Measurements from ENCODE around the gene POU4F1.

Gene POU4F1

DNA sequence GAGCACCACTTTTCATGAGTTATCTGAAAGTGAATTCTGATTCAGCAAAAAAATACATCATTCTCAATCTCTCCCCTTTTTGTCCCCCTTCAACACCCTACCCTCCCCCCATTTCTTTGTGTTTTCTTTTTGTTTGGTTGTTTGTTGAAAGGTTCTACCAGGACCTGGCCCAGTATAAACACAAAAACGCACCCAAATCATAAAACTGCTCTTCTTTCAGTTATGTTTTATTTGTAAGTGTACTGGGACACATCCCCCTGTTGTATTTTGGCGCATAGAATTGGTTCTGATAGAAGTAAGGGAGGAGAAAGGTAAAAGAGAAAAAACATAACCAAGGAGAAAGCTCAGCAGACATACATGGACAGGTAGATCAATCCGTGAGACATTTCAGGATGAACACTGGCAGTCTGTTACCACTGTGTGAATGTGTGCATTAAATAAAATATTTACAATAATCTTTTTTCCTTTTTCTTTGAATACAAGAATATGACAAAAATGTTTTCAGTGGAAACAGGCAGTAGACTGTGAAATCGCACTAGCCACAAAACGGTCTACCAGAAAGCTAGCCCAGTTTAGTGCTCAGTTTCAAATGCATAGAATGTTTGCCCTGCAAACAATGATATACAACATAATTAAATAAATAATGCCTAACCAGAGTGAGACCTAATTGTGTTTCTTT, 4.2 kb downstream of the POU4F1 start:
- no peaks in the 10 kb centered on the region for H3K9me3 ChIP-seq (ENCODE audit: control insufficient read depth in 2 of 2, low read length in 2 of 2)
- H3K9ac ChIP-seq (ENCODE audit: low read depth in 1 of 2, low read length in 2 of 2), result no peak overlapping the region
- no peak overlapping the region for H3K27ac ChIP-seq (ENCODE audit: low read depth in 2 of 2, low read length in 2 of 2)
- H3K27me3 ChIP-seq (ENCODE audit: control insufficient read depth in 2 of 2, insufficient read depth in 2 of 2, low read length in 2 of 2), result peaks cover 85 to 93% of the 10 kb centered on the region in 2 donors
- no peak overlapping the region for H3K4me3 ChIP-seq (ENCODE audit: low read length in 2 of 2)
- H3K4me1 ChIP-seq (ENCODE audit: control insufficient read depth in 2 of 2, insufficient read depth in 2 of 2, low read length in 2 of 2), result peaks cover 18 to 21% of the 10 kb centered on the region in 2 donors
- H3K36me3 ChIP-seq (ENCODE audit: control insufficient read depth in 2 of 2, insufficient read depth in 2 of 2, low read length in 2 of 2), result no peaks in the 10 kb centered on the region

GRCh38 chr13:78598116-78598781, 5.1 kb downstream of the POU4F1 start:
- Histone ChIP-seq H3K27ac (ENCODE audit: low read depth in 2 of 2, low read length in 2 of 2) (no peak overlapping the region), H3K36me3 (ENCODE audit: control insufficient read depth in 2 of 2, insufficient read depth in 2 of 2, low read length in 2 of 2) (no peaks in the 10 kb centered on the region), H3K9me3 (ENCODE audit: control insufficient read depth in 2 of 2, low read length in 2 of 2) (no peaks in the 10 kb centered on the region), H3K27me3 (ENCODE audit: control insufficient read depth in 2 of 2, insufficient read depth in 2 of 2, low read length in 2 of 2) (peaks cover 84 to 93% of the 10 kb centered on the region in 2 donors), H3K4me1 (ENCODE audit: control insufficient read depth in 2 of 2, insufficient read depth in 2 of 2, low read length in 2 of 2) (peaks cover 13 to 16% of the 10 kb centered on the region in 2 donors), H3K9ac (ENCODE audit: low read depth in 1 of 2, low read length in 2 of 2) (no peak overlapping the region), H3K4me3 (ENCODE audit: low read length in 2 of 2) (no peak overlapping the region)

- Histone ChIP-seq H3K4me3 (ENCODE audit: low read length in 2 of 2) (no peak overlapping the region), H3K9ac (ENCODE audit: low read depth in 1 of 2, low read length in 2 of 2) (no peak overlapping the region), H3K27me3 (ENCODE audit: control insufficient read depth in 2 of 2, insufficient read depth in 2 of 2, low read length in 2 of 2) (peaks cover 83 to 93% of the 10 kb centered on the region in 2 donors), H3K27ac (ENCODE audit: low read depth in 2 of 2, low read length in 2 of 2) (no peak overlapping the region), H3K36me3 (ENCODE audit: control insufficient read depth in 2 of 2, insufficient read depth in 2 of 2, low read length in 2 of 2) (no peaks in the 10 kb centered on the region), H3K4me1 (ENCODE audit: control insufficient read depth in 2 of 2, insufficient read depth in 2 of 2, low read length in 2 of 2) (peaks cover 9 to 11% of the 10 kb centered on the region in 2 donors), H3K9me3 (ENCODE audit: control insufficient read depth in 2 of 2, low read length in 2 of 2) (no peaks in the 10 kb centered on the region)
These were observed 5.8 kb downstream of the POU4F1 start for GRCh38 chr13:78597602-78597932.

DNA sequence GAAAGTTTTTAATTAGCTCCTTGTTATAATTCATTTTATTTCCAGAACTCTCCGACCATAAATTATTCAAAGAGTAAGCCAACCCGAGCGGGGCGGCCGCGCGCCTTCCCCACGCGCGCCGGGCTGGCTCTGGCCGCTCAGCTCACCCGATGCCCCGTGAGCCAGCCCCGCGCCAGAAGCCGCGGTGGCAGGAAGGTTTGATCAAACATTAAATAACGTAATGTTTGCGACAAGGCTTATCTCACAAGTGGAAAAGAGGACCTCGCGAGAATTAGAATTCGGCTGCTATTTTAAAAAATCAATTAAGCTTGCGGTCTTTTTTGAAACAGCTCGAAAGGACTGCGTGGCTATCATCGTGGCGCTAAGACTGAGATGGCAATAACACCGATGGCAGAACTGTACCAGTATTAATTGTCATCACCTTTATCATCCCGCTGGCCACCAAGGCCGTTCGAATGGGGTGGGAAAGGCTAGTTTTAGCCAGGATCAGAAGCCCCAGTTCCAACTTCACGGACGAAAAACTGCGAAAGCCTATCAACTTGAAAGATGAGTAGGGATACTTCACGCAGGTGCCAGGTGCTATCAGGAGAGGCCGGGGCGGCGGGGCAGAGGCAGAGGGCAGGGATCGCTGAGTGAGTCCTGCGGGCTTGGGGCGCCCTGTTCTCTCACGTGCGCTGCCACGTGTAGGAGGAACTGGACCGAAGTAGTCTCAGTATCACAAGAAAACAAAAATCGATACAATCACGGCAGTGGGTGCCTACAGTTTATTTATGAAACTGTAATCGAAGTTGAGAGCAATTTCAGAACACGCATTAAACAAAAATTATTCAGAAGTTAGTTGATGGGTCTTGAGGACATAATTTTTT, 6.4 kb downstream of the POU4F1 start:
- no peak overlapping the region for H3K4me3 ChIP-seq (ENCODE audit: low read length in 2 of 2)
- H3K36me3 ChIP-seq (ENCODE audit: control insufficient read depth in 2 of 2, insufficient read depth in 2 of 2, low read length in 2 of 2), result no peaks in the 10 kb centered on the region
- no peaks in the 10 kb centered on the region for H3K9me3 ChIP-seq (ENCODE audit: control insufficient read depth in 2 of 2, low read length in 2 of 2)
- peaks cover 81 to 92% of the 10 kb centered on the region in 2 donors for H3K27me3 ChIP-seq (ENCODE audit: control insufficient read depth in 2 of 2, insufficient read depth in 2 of 2, low read length in 2 of 2)
- H3K4me1 ChIP-seq (ENCODE audit: control insufficient read depth in 2 of 2, insufficient read depth in 2 of 2, low read length in 2 of 2), result peaks cover 5 to 7% of the 10 kb centered on the region in 2 donors
- no peak overlapping the region for H3K9ac ChIP-seq (ENCODE audit: low read depth in 1 of 2, low read length in 2 of 2)
- H3K27ac ChIP-seq (ENCODE audit: low read depth in 2 of 2, low read length in 2 of 2), result no peak overlapping the region

- no peaks in the 10 kb centered on the region for H3K36me3 ChIP-seq (ENCODE audit: control insufficient read depth in 2 of 2, insufficient read depth in 2 of 2, low read length in 2 of 2)
- H3K4me1 ChIP-seq (ENCODE audit: control insufficient read depth in 2 of 2, insufficient read depth in 2 of 2, low read length in 2 of 2), result peaks cover 3% of the 10 kb centered on the region in 2 donors
- H3K27me3 ChIP-seq (ENCODE audit: control insufficient read depth in 2 of 2, insufficient read depth in 2 of 2, low read length in 2 of 2), result peaks cover 79 to 89% of the 10 kb centered on the region in 2 donors
- H3K9ac ChIP-seq (ENCODE audit: low read depth in 1 of 2, low read length in 2 of 2), result no peak overlapping the region
- H3K9me3 ChIP-seq (ENCODE audit: control insufficient read depth in 2 of 2, low read length in 2 of 2), result no peaks in the 10 kb centered on the region
- no peak overlapping the region for H3K27ac ChIP-seq (ENCODE audit: low read depth in 2 of 2, low read length in 2 of 2)
- no peak overlapping the region for H3K4me3 ChIP-seq (ENCODE audit: low read length in 2 of 2)
These were observed 7.0 kb downstream of the POU4F1 start for GRCh38 chr13:78596399-78596735.

GRCh38 chr13:78595495-78596398, 7.6 kb downstream of the POU4F1 start:
- Histone ChIP-seq H3K36me3 (ENCODE audit: control insufficient read depth in 2 of 2, insufficient read depth in 2 of 2, low read length in 2 of 2) (no peaks in the 10 kb centered on the region), H3K4me3 (ENCODE audit: low read length in 2 of 2) (no peak overlapping the region)

DNA sequence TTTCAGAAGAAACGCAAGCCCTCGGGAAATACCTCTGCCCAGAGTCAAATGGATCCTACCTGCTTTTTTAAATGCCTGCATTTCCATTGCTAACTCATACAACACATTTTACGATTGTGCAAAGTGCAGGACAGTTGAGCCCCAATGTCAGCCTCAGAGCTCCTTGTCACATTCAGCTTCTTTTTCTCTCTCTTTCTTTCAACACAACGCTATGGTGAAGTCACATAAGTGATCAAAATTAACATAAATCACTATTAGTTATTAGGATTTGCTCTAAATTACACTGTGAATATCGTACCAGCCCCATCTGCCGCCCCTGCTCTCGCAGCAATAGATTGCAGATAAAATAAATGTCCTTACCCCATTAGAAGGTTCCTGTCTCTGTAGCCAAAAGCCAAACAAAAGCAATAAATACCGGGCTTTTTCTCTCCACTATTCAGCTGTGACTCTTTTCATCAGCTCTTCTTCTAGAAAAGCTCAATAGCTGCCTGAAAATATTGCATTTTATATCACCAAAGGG, 8.8 kb downstream of the POU4F1 start:
- H3K27me3 ChIP-seq (ENCODE audit: control insufficient read depth in 2 of 2, insufficient read depth in 2 of 2, low read length in 2 of 2), result peaks cover 66 to 70% of the 10 kb centered on the region in 2 donors
- no peaks in the 10 kb centered on the region for H3K36me3 ChIP-seq (ENCODE audit: control insufficient read depth in 2 of 2, insufficient read depth in 2 of 2, low read length in 2 of 2)
- H3K4me3 ChIP-seq (ENCODE audit: low read length in 2 of 2), result no peak overlapping the region
- no peak overlapping the region for H3K9ac ChIP-seq (ENCODE audit: low read depth in 1 of 2, low read length in 2 of 2)
- H3K27ac ChIP-seq (ENCODE audit: low read depth in 2 of 2, low read length in 2 of 2), result no peak overlapping the region
- peaks cover 0 to under 1% of the 10 kb centered on the region in 2 donors for H3K9me3 ChIP-seq (ENCODE audit: control insufficient read depth in 2 of 2, low read length in 2 of 2)
- no peaks in the 10 kb centered on the region for H3K4me1 ChIP-seq (ENCODE audit: control insufficient read depth in 2 of 2, insufficient read depth in 2 of 2, low read length in 2 of 2)

More at GRCh38 chr13:78595495-78596398, 7.6 kb downstream of the POU4F1 start:
- peaks cover 75 to 83% of the 10 kb centered on the region in 2 donors for H3K27me3 ChIP-seq (ENCODE audit: control insufficient read depth in 2 of 2, insufficient read depth in 2 of 2, low read length in 2 of 2)
- H3K9ac ChIP-seq (ENCODE audit: low read depth in 1 of 2, low read length in 2 of 2), result no peak overlapping the region
- H3K27ac ChIP-seq (ENCODE audit: low read depth in 2 of 2, low read length in 2 of 2), result no peak overlapping the region
- H3K9me3 ChIP-seq (ENCODE audit: control insufficient read depth in 2 of 2, low read length in 2 of 2), result no peaks in the 10 kb centered on the region
- H3K4me1 ChIP-seq (ENCODE audit: control insufficient read depth in 2 of 2, insufficient read depth in 2 of 2, low read length in 2 of 2), result no peaks in the 10 kb centered on the region

DNA sequence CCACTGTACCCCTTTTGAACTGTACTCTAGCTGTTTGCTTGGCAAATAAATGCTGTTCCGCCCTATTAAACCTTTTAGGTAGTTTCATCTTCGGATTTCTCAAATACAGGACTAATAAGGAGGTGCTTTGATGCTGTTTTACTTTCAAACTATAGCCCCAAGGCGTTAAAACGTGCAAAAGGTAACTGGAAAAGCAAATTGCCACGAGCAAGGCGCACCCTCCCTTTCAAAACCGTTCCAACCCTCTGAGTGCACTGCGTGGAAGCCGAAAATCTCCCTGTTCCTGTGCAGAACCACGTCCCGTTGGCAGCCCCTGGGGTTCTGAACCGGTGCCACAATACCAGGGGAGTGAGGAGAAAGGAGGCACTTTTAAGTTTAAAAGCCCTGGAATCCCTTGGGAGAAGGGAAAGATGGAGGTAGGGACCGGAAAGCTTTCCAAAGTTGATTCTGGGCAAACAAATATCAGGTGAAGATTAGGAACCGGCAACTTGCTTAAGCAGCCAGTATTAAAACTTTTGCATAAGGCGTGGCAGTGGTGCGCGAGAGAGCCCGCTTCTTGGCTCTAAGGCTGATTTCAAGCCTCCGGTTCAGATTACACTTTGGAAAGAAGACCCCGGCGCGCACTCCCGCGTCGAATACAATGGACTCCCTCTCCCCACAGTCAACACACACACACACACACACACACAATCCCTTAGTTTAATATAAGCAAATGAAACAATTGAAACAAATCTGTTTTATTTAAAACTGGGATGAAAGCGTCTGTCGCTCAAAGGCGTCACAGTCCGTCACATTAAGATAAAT, 9.5 kb downstream of the POU4F1 start:
- Histone ChIP-seq H3K9ac (ENCODE audit: low read depth in 1 of 2, low read length in 2 of 2) (no peak overlapping the region), H3K36me3 (ENCODE audit: control insufficient read depth in 2 of 2, insufficient read depth in 2 of 2, low read length in 2 of 2) (no peaks in the 10 kb centered on the region), H3K27ac (ENCODE audit: low read depth in 2 of 2, low read length in 2 of 2) (no peak overlapping the region), H3K4me3 (ENCODE audit: low read length in 2 of 2) (no peak overlapping the region), H3K27me3 (ENCODE audit: control insufficient read depth in 2 of 2, insufficient read depth in 2 of 2, low read length in 2 of 2) (peaks cover 59 to 64% of the 10 kb centered on the region in 2 donors), H3K4me1 (ENCODE audit: control insufficient read depth in 2 of 2, insufficient read depth in 2 of 2, low read length in 2 of 2) (no peaks in the 10 kb centered on the region), H3K9me3 (ENCODE audit: control insufficient read depth in 2 of 2, low read length in 2 of 2) (peaks cover 0 to 2% of the 10 kb centered on the region in 2 donors)

DNA sequence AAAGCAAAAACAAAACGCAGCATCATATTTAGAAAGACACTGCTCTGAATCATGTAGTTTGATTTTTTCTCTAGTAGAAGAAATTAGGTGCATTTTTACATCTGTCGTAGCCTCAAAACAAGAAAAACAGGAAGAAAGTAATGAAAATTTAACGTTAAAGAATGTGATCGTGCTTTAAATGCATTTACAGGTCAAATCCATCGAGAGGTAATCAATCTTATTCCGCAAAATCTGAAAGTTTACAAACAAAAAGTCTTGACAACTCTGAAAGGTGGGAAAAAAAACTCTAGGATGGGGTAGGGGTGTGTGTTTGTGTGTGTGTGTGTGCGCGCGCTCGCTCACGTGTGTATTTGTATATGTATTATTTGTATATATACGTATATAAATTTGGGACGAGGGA, 10.2 kb downstream of the POU4F1 start:
- H3K27me3 ChIP-seq (ENCODE audit: control insufficient read depth in 2 of 2, insufficient read depth in 2 of 2, low read length in 2 of 2), result peaks cover 53 to 58% of the 10 kb centered on the region in 2 donors
- H3K9me3 ChIP-seq (ENCODE audit: control insufficient read depth in 2 of 2, low read length in 2 of 2), result peaks cover 0 to 2% of the 10 kb centered on the region in 2 donors
- H3K9ac ChIP-seq (ENCODE audit: low read depth in 1 of 2, low read length in 2 of 2), result no peak overlapping the region
- no peaks in the 10 kb centered on the region for H3K4me1 ChIP-seq (ENCODE audit: control insufficient read depth in 2 of 2, insufficient read depth in 2 of 2, low read length in 2 of 2)
- no peak overlapping the region for H3K4me3 ChIP-seq (ENCODE audit: low read length in 2 of 2)
- H3K27ac ChIP-seq (ENCODE audit: low read depth in 2 of 2, low read length in 2 of 2), result no peak overlapping the region
- H3K36me3 ChIP-seq (ENCODE audit: control insufficient read depth in 2 of 2, insufficient read depth in 2 of 2, low read length in 2 of 2), result no peaks in the 10 kb centered on the region
